ENCODE measurements around the gene COX7A1.
A peak's percentile ranks its signal among the peaks of the same experiment; 100 is the strongest.

DNA sequence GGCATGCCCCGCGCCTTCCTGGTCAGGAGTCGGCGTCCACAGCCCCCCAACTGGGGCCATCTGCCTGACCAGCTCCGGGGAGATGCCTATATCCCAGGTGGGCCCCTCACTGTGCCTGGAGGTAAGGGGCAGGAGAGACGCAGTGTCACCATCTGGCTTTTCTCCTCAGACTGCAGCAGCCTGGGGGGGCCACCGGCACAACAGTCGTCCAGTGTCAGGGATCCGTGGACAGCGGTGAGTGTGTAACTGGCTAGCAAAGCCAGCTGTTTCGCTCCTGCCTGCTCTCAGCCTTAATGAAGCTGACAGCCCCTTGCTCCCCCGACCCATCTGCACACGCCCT, 41.1 kb downstream of the COX7A1 start:
- TF ChIP-seq, protein P1, sequence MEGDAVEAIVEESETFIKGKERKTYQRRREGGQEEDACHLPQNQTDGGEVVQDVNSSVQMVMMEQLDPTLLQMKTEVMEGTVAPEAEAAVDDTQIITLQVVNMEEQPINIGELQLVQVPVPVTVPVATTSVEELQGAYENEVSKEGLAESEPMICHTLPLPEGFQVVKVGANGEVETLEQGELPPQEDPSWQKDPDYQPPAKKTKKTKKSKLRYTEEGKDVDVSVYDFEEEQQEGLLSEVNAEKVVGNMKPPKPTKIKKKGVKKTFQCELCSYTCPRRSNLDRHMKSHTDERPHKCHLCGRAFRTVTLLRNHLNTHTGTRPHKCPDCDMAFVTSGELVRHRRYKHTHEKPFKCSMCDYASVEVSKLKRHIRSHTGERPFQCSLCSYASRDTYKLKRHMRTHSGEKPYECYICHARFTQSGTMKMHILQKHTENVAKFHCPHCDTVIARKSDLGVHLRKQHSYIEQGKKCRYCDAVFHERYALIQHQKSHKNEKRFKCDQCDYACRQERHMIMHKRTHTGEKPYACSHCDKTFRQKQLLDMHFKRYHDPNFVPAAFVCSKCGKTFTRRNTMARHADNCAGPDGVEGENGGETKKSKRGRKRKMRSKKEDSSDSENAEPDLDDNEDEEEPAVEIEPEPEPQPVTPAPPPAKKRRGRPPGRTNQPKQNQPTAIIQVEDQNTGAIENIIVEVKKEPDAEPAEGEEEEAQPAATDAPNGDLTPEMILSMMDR (IDR thresholded peaks at IDR 0.05 in 8 of 11, conservative IDR thresholded peaks at IDR 0.05 in 3 of 11), result no peak
- no peak for TF ChIP-seq POLR2A (IDR thresholded peaks at IDR 0.05)
- TF ChIP-seq POLR2AphosphoS5 (IDR thresholded peaks at IDR 0.05), result peak in 1 of 3 donors; percentile 32

Data from spleen (tissue), 7 donors.